Stimulated activated CD8-positive, alpha-beta memory T cell treated with anti-CD3 and anti-CD28 coated beads, Interleukin-12 subunit alpha, Interleukin-12 subunit beta, amount 100 ng/mL, for 24 hours (primary cell): ENCODE data around the gene LRMDA.
A peak's percentile ranks its signal among the peaks of the same experiment; 100 is the strongest.

ENCODE experiments used
- DNase-seq: peaks from one replicate; pipeline ENCODE4 v3.0.0-alpha.2; 2020; ENCODE audit errors: extremely low read depth

The LRMDA gene

GRCh38 chr10:76025124-76025477 lies 593.7 kb downstream of the LRMDA start:
- DNase-seq: no peak

- DNase-seq: no peak
Measured at GRCh38 chr10:76026176-76026771, 594.9 kb downstream of the LRMDA start.

- DNase-seq: no peak
Measured at GRCh38 chr10:76026905-76027304, 595.5 kb downstream of the LRMDA start.

- no peak for DNase-seq
Measured at GRCh38 chr10:76029782-76030181, 598.4 kb downstream of the LRMDA start.

GRCh38 chr10:76031099-76031498 lies 599.7 kb downstream of the LRMDA start:
- no peak for DNase-seq

- no peak for DNase-seq
Measured at GRCh38 chr10:76031769-76032699, 600.6 kb downstream of the LRMDA start.

- DNase-seq: no peak
Measured at GRCh38 chr10:76032700-76033039, 601.2 kb downstream of the LRMDA start.

GRCh38 chr10:76033457-76034196 lies 602.2 kb downstream of the LRMDA start:
- no peak for DNase-seq

GRCh38 chr10:76034353-76035205 lies 603.2 kb downstream of the LRMDA start:
- DNase-seq: no peak

GRCh38 chr10:76035206-76036110 lies 604.0 kb downstream of the LRMDA start:
- DNase-seq: no peak

- DNase-seq: peak; percentile 3
Measured at GRCh38 chr10:76036111-76036940, 604.9 kb downstream of the LRMDA start.

- no peak for DNase-seq
Measured at GRCh38 chr10:76036962-76037361, 605.5 kb downstream of the LRMDA start.

GRCh38 chr10:76037531-76038155 lies 606.2 kb downstream of the LRMDA start:
- DNase-seq: no peak

- DNase-seq: no peak
Measured at GRCh38 chr10:76038696-76039095, 607.3 kb downstream of the LRMDA start.

- no peak for DNase-seq
Measured at GRCh38 chr10:76040107-76040829, 608.8 kb downstream of the LRMDA start.

- DNase-seq: no peak
Measured at GRCh38 chr10:76040830-76041220, 609.4 kb downstream of the LRMDA start.

GRCh38 chr10:76041551-76041950 lies 610.1 kb downstream of the LRMDA start:
- DNase-seq: no peak

- no peak for DNase-seq
Measured at GRCh38 chr10:76043261-76043660, 611.8 kb downstream of the LRMDA start.

- DNase-seq: no peak
Measured at GRCh38 chr10:76044751-76045150, 613.3 kb downstream of the LRMDA start.
